Suppressor macrophage (primary cell): ENCODE measurements around the gene GOLGA3.
"Not testable (repeated sequence)": the region's sequence is repeated elsewhere in the genome, so short reads cannot be mapped to it uniquely, and the experiment has no call there.

Experiments used
- DNase-seq, 4 experiments: peaks; one replicate each; pipeline ENCODE4 v3.0.0-alpha.2; 2020 to 2022
- total RNA-seq, 17 experiments: gene quantifications; one replicate each; lab custom pipeline; 2026; ENCODE audit warnings: mixed read lengths in 6 of 17, inconsistent platforms in 3 of 17; lab: John Stamatoyannopoulos, UW

The GOLGA3 gene, protein sequence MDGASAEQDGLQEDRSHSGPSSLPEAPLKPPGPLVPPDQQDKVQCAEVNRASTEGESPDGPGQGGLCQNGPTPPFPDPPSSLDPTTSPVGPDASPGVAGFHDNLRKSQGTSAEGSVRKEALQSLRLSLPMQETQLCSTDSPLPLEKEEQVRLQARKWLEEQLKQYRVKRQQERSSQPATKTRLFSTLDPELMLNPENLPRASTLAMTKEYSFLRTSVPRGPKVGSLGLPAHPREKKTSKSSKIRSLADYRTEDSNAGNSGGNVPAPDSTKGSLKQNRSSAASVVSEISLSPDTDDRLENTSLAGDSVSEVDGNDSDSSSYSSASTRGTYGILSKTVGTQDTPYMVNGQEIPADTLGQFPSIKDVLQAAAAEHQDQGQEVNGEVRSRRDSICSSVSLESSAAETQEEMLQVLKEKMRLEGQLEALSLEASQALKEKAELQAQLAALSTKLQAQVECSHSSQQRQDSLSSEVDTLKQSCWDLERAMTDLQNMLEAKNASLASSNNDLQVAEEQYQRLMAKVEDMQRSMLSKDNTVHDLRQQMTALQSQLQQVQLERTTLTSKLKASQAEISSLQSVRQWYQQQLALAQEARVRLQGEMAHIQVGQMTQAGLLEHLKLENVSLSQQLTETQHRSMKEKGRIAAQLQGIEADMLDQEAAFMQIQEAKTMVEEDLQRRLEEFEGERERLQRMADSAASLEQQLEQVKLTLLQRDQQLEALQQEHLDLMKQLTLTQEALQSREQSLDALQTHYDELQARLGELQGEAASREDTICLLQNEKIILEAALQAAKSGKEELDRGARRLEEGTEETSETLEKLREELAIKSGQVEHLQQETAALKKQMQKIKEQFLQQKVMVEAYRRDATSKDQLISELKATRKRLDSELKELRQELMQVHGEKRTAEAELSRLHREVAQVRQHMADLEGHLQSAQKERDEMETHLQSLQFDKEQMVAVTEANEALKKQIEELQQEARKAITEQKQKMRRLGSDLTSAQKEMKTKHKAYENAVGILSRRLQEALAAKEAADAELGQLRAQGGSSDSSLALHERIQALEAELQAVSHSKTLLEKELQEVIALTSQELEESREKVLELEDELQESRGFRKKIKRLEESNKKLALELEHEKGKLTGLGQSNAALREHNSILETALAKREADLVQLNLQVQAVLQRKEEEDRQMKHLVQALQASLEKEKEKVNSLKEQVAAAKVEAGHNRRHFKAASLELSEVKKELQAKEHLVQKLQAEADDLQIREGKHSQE (N-terminal part only)
- 132 to 282 (median 194) reads per million in 17 experiments for total RNA-seq

DNA sequence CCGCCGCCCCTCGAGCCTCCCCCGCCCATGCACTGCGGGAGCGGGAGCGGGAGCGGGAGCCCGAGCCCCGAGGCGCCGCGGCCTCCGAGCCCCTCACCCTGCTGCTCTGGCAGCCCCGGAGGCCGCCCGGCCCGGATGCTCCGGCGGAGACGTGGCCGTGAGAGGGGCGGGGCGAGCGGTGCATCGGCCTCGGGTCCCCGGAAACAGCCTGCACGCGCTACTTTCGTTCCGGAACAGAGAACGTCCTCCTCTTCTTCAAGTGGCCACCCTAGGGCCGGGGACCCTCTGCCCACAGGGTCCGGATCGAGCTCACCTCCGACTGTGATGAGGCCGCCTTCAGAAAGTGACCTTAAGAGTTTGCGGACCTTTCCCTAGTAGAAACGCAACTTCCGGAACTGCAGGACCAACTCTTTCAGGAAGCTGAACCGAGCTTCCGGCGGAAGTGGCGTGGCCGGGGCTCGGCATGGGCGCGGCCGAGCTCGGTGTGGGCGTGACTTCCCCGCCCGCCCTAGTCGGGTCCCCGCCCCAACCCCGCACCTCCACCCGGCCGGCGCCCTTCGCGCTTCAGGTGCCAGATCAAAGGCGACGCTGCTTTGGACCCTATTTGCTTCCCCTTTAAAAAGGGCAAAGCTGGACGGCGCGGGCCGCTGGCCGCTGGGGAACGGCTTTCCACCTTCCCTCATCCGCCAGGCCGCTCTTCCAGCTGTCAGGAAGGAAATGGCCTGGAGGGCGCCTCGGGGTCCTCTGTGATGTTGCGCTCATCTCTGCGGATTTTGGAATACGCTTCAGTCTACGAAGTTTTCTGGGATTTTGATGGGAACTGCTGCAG is at the start of gene GOLGA3:
GOLGA3 (minus strand) TSS at position 164 of the 829 bp plus-strand sequence. CDS start 6,741 bp downstream, outside the sequence.
- DNase-seq: peak; percentile 96 to 98 (median 97)

DNA sequence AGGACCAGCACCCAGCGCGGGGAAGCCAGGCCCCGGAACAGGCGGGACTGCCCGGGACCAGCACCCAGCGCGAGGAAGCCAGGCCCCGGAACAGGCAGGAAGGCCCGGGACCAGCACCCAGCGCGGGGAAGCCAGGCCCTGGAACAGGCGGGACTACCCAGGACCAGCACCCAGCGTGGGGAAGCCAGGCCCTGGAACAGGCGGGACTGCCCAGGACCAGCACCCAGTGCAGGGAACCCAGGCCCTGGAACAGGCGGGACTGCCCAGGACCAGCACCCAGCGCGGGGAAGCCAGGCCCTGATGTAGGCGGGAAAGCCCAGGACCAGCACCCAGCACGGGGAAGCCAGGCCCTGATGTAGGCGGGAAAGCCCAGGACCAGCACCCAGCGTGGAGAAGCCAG is 46.0 kb upstream of the GOLGA3 start:
- DNase-seq: not testable (repeated sequence)

DNA sequence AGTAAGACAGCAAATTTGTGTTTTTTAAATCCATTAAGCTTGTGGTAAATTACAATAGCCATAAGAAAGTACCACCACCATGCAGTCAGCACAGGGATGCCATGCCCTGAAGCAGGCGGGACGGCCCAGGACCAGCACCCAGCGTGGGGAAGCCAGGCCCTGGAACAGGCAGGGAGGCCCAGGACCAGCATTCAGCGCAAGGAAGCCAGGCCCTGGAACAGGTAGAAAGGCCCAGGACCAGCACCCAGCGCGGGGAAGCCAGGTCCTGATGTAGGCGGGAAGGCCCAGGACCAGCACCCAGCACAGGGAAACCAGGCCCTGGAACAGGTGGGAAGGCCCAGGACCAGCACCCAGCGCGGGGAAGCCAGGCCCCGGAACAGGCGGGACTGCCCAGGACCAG is 45.5 kb upstream of the GOLGA3 start:
- no peak for DNase-seq

DNA sequence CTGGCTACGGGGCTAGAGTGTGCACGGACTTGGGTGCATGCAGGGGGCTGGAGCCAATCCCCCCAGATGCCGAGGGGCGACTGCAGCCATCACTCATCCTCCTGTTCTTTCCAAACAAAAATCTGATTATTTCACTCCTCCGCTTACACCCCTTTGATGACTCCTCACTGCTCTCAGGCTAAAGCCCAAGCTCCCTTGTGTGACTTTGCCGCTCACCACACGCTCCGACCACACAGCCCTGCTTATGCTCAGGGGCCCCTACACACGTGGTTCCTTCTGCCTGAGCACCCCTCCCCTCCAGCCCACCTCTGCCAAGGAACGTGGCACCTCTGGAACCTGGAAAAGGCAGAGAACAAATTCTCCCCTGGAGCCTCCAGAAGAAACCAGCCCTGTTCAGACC is 45.1 kb upstream of the GOLGA3 start:
- no peak for DNase-seq

DNA sequence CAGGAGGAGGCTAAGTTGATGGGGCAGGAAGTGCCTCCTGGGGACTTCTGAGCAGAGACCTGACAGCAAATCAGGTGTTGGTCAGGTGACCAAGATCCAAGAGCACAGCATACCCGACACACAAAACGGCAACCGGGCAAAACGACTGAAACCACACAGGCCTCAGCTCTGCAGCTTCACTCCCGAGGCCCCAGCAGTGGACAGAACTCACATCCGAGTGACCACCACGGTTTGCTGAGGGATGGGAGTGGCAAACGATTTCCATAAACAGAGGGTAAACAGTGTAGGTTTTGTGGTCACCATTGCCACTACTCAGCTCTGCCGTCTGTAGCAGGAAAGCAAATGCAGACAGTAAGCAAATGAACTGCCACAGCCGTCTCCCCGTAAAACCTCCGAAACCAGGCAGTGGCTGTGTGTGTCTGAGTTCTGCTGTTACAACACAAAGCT is 44.3 kb upstream of the GOLGA3 start:
- DNase-seq: no peak

DNA sequence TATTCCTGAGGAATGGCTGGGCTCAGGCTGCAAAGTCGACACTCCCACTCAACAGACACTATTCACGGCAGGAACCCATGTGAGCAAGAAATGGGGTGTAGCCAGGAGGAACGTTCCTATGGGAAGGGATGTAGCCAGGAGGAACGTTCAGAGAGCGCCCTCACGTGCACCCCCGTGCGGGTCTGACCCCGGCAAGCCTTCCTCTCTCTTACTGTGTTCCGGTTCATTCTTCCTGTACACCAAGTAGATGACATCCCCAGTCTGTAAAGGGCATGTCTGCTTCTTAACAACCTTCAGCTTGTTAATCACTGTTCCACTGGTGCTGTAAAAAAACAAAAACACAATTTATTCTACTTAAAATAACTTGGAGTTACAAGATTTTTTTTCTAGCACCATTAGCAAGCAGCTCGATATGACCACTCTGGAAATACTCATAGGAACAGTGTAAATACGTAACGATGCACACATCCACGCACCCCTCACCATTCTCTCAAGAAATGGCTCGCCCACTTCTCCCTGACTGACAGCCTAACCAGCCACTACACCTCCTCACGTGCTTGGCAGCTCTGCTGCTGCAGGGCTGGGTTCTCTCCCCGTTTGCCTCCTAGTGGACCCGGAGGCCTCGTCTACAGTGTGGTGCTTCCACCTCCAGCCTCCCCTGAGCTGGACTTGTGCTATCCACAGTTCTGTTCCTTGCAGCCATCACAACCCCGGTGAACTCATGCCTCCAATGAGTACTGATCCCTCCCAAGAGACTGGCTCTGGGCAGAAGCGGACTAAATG is 43.6 kb upstream of the GOLGA3 start:
- DNase-seq: no peak

DNA sequence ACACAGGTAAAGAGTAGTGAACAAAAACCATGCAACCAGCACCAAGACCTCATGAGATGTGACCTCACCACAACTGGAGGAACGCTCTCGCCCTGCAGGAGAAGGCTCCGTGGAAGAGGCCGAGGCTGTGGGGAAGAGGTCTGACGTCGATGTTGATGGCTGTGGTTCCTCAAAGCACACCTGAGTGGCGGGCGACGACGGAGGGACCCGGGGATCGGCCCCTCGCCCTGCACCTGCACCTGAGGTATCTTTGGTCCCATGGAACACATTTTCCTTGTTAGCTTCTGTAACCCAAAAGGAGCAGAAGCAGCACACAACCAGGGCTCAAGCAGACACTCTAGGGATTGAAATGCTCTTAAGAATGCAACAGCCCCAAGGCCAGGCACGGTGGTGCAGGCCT is 40.9 kb upstream of the GOLGA3 start:
- DNase-seq: no peak

DNA sequence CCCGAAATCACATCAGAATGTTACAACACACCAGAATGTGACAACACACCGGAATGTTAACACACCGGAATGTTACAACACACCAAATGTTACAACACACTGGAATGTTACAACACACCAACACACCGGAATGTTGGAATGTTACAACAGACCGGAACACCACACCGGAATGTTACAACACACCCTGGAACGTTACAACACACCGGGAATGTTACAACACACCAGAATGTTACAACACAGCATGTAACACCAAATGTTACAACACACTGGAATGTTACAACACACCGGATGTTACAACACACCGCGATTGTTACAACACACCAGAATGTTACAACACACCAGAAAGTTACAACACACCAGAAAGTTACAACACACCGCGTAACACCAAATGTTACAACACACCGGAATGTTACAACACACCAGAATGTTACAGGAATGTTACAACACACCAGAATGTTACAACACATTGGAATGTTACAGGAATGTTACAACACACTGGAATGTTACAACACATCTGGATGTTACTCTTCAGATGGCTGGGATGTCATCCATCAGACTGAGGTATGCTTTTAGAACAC is 37.7 kb upstream of the GOLGA3 start:
- DNase-seq: peak; percentile 9 to 45 (median 40)

DNA sequence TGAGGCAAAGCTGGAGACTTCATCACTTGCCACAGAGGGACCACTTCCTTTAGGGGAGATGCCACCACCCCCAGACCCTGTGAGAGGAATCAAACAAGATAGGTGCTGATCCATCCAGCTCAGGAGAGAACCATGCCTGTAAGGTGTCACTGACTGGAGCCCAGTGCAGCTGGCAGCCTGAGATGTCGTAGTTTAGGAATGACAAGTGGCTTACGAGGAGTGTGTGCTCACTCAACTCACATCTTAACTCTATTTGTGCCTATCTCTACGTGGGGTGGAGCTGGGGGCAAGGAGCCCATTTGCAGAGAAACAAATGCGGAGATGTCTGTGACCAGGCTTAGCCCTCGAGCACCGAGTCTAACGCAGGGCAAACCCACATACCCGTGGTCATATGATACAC is 32.9 kb upstream of the GOLGA3 start:
- no peak for DNase-seq

DNA sequence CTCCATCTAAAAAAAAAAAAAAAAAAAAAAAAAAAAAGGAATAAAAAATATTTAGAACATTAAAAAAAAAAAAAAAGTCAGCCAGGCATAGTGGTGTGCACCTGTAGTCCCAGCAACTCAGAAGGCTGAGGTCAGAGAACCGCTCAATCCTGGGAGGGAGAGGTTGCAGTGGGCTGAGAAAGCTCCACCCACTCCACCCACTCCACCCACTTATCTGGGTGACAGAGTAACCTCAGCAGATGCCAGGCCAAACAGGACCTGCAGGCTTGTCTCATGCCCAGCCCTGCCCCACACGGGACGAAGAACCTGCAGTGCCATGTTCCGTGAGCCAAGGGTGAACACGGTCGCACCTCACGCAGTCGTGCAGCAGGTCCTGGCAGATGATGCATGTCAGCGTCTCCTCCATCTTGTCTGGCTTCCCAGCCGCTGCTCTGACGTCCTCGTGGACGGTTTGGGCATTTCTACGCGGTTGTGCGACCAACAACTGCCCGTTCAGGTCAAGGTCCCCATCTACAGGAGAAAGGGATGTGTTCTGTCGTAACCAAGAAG is 30.1 kb upstream of the GOLGA3 start:
- DNase-seq: peak in 1 of 4 experiments; percentile 13

DNA sequence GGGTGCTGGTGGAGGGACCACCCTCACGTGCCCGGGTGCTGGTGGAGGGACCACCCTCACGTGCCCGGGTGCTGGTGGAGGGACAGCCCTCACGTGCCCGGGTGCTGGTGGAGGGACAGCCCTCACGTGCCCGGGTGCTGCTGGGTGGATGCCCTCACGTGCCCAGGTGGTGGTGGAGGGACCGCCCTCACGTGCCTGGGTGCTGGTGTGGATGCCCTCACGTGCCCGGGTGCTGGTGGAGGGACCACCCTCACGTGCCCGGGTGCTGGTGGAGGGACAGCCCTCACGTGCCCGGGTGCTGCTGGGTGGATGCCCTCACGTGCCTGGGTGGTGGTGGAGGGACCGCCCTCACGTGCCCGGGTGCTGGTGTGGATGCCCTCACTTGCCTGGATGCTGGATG is 28.4 kb upstream of the GOLGA3 start:
- DNase-seq: not testable (repeated sequence)

DNA sequence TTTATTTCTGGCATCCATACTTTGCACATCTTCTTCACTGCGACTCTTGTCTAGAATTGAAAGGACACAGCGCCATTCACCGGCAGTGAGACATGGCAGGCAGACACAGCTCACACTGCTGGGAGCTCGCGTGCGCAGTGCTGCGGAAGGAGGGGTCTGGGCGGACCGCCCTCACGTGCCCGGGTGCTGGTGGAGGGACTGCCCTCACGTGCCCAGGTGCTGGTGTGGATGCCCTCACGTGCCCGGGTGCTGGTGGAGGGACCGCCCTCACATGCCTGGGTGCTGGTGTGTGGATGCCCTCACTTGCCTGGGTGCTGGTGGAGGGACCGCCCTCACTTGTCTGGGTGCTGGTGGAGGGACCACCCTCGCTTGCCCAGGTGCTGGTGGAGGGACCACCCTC is 27.9 kb upstream of the GOLGA3 start:
- no peak for DNase-seq

DNA sequence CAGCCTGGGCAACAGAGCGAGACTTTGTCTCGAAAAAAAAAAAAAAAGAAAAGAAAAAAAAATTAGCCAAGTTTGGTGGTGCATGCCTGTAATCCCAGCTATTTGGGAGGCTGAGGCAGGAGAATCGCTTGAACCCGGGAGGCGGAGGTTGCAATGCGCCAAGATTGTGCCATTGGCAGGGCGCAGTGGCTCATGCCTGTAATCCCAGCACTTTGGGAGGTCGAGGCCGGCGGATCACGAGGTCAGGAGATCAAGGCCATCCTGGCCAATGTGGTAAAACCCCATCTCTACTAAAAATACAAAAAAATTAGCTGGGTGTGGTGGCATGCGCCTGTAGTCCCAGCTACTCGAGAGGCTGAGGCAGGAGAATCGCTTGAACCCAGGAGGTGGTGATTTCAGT is 26.5 kb upstream of the GOLGA3 start:
- not testable (repeated sequence) for DNase-seq

DNA sequence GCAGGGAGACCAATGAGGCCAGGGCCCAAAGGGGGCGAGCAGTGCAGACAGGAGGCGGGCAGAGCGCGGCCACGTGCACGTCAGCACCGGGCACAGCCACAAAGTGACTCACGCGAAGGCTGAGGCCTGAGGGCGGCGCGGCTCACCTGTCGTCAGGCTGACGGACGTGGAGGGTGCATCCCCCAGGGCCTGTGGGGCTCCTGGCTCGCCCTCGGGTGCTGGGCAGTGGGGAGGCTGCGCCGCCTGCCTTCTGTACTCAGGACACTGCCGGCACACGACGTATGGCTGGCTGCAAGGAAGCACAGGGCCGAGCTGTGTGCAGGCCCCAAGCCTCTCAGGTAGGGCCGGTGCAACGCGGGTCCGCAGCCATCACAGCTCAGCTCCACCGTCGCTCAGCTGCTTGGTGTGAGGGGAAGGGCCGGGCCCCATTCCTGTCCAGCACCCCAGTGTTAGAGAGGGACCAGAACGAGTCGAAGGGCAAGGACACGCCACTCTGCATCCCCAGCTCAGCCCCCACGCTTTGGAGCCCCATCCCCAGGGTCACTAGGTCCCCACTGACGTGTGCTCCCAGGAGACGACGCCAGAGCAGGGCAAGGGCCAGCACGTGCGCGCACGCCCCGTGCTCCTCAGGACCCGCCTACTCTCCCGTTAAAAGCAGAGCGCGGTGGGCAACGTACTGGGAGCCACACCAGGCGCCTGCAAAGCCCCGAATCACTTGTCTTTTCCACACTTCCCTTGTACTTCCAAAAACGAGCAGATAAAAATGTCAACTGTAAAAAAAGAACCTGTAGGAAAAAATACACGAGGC is 24.8 kb upstream of the GOLGA3 start:
- DNase-seq: no peak

DNA sequence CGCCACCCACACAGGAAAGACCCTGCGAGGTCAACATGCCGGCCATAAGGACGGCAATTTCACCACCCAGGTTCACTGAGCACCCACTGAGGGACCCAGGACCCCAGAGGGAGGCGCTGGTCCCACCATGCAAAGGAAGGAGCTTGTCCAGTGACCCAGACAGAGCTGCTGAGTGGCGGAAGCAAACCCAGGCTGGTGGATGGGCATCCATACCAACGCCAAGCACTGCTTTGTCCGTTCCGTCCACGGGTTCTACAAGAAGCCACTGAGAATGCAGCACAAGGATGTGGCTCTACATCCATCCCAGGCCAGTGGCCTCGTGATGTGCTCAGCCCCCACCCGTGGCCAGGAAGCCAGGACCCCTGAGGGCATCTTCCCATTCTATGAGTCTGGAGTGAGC is 23.8 kb upstream of the GOLGA3 start:
- DNase-seq: no peak

DNA sequence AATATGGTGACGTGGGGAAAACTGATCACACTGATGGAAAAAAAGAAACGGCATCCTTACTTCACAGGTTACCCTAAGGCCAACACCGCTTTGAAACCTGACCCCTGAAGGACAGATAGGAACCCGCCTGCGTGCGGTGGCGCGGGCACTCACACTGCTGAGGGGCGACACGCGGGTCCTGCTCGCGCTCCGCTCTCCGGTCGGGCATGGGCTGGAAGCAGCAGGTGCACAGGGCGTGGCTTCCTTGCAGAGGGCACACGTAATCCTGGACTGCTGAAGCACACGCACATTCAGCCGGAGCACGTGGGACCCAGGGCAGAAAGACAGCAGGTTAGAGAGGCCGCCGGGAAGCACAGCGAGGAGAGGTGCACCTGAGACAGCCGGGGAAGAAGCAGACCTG is 22.8 kb upstream of the GOLGA3 start:
- DNase-seq: no peak

DNA sequence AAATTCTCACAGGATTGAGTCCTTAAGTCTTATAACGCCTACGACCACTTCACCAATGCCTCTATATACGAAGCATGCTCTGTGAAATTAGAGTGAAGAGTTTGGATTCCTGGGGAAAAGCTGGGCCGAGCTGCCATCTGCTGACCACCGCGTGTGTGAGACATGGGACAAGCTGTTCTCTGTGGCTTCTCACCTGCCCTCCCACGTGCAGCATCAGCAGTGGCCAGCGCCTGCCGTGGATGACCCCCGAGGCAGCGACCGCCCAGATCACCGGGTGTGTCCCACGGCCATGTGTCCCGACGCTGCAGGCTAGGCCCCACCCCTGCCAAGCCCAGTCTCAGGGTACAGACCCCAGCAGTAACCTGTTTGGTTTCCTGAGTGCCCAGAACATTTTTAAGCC is 21.6 kb upstream of the GOLGA3 start:
- no peak for DNase-seq

DNA sequence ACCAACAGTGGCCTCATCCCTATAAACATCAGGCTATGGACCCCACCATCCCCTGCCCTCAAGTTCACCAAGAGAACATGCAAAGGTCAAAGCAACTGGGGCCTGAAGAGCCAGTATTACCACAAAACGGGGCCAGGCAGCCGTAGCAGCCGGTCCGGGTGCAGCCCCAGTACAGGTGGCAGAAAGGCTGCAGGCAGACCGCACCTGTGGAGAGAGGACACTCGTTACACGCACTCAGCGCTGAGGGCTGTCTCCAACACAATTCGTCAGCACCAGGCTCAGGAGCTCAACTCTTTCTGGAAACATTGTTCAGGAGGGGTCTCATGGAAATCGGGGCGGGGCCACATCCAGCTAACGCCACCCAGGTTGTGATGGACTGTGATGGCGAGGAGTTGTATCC is 19.9 kb upstream of the GOLGA3 start:
- DNase-seq: no peak
